ENCODE results near the gene CSH1.
"Not testable (repeated sequence)": the region's sequence is repeated elsewhere in the genome, so short reads cannot be mapped to it uniquely, and the experiment has no call there.

The CSH1 gene

DNA sequence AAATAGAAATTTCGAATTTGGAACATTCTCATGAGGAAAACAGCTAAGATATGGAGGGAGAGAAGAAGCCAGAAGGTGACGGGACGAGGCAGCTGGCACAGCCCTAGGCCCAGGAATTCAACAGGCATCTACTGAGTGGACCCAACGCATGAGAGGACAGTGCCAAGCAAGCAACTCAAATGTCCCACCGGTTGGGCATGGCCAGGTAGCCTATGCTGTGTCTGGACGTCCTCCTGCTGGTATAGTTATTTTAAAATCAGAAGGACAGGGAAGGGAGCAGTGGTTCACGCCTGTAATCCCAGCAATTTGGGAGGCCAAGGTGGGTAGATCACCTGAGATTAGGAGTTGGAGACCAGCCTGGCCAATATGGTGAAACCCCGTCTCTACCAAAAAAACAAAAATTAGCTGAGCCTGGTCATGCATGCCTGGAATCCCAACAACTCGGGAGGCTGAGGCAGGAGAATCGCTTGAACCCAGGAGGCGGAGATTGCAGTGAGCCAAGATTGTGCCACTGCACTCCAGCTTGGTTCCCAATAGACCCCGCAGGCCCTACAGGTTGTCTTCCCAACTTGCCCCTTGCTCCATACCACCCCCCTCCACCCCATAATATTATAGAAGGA, 20.3 kb upstream of the CSH1 start:
- Histone ChIP-seq H3K36me3 (ENCODE audit: insufficient read depth, low read length) (no peaks in the 10 kb centered on the region), H3K9me3 (ENCODE audit: insufficient read depth, low read depth, low read length) (no peaks in the 10 kb centered on the region), H3K4me3 (ENCODE audit: low read length) (no peak overlapping the region), H3K4me1 (ENCODE audit: insufficient read depth, low read length) (no peaks in the 10 kb centered on the region), H3K9ac (ENCODE audit: low read depth, low read length) (no peak overlapping the region), H3K27ac (ENCODE audit: low read depth, low read length) (no peak overlapping the region), H3K27me3 (ENCODE audit: insufficient read depth, low read length) (no peaks in the 10 kb centered on the region; the same call in 1 of the 2 replicates)
- 93% methylated on average over 12 of the region's 12 CpGs for WGBS

DNA sequence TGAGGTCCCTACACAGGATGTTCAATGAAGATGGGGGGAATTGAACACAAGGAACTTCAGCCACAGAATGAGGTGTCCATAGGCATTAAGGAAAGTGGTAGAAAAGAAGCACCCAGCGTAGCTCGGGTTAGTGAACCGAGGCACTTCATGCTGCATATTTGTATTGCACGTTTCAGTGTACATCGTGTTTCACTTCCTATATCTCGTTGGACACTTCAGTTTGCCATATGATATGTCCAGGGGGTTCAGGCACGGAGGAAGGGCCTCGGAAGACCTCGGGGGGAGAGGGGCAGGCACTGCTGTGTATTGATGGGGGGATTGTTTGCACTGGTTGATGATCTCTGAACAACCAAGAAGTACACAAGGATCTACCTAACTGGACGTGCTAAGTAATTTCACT, 19.4 kb upstream of the CSH1 start:
- H3K4me3 ChIP-seq (ENCODE audit: low read length); H3K4me1 ChIP-seq (ENCODE audit: insufficient read depth, low read length); H3K9me3 ChIP-seq (ENCODE audit: insufficient read depth, low read depth, low read length); H3K36me3 ChIP-seq (ENCODE audit: insufficient read depth, low read length); H3K27me3 ChIP-seq (ENCODE audit: insufficient read depth, low read length); H3K9ac ChIP-seq (ENCODE audit: low read depth, low read length); H3K27ac ChIP-seq (ENCODE audit: low read depth, low read length): not testable (repeated sequence)
- WGBS, result 91% methylated on average over 10 of the region's 10 CpGs

DNA sequence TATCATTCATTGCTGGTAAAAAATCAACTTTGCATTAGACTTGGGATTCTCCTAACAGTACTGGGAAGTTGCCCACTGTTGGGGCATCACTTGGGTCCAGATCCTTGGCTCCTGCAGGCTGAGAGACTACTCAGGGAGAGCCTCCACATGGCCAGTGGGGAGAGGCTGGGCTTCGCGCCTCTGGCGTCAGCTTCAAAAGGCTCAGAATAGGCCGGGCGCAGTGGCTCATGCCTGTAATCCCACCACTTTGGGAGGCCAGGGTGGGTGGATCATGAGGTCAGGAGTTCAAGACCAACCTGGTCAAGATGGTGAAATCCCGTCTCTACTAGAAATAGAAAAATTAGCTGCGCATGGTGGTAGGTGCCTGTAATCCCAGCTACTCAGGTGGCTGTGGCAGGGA, 18.1 kb upstream of the CSH1 start:
- WGBS, result 94% methylated on average over 7 of the region's 7 CpGs
- Histone ChIP-seq H3K4me1 (ENCODE audit: insufficient read depth, low read length) (no peaks in the 10 kb centered on the region), H3K36me3 (ENCODE audit: insufficient read depth, low read length) (no peaks in the 10 kb centered on the region), H3K27me3 (ENCODE audit: insufficient read depth, low read length) (no peaks in the 10 kb centered on the region; the same call in 1 of the 2 replicates), H3K27ac (ENCODE audit: low read depth, low read length) (no peak overlapping the region), H3K9ac (ENCODE audit: low read depth, low read length) (no peak overlapping the region), H3K9me3 (ENCODE audit: insufficient read depth, low read depth, low read length) (no peaks in the 10 kb centered on the region), H3K4me3 (ENCODE audit: low read length) (no peak overlapping the region)

DNA sequence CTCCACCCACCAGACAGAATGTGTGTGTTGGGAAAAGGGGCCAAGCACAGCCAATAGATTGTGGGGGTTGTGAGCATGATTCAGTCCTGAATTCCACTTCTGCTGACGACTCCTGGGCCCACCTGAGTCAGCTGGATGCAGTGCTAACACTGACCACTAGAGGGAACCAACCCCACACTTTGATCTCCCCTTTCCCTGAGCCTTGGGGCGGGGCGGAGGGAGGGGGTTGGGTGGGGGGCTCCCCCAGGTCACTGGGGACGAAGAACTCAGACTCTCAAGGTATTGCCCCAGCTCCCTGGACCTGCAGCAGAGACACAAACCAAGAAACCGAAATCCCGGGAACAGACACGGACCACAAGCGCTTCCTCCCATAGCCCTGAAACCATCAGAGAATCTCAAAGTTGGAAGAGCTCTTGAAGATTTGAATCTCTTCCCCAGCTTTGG, 15.3 kb upstream of the CSH1 start:
- H3K4me1 ChIP-seq (ENCODE audit: insufficient read depth, low read length), result peaks cover 9% of the 10 kb centered on the region
- no peak overlapping the region for H3K9ac ChIP-seq (ENCODE audit: low read depth, low read length)

DNA sequence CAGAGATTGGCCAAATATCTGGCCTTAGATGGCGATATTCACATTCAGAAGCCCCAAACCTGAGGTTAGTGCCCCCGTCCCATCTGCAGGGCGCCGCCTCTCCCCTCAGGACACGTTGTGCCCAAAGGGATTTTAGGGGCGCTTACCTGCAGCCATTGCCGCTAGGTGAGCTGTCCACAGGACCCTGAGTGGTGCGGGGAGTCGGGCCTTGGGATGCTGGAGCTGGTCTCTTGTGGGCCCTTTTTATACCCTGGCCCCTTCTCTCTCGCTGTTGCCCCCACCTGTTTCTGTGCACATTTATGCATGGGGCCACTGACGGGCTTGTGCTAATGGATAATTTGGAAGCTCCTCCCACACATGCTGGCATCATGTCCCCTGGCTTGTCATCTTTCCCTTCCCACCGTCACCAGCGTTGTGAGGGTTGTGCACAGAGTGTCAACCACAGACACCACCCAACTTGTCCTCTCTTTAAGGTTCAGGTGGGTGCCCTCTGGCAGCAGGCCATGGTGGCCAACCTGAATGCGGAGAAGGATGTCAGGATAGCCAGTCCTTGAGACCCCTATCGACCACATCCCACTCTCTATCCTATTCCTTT, 14.8 kb upstream of the CSH1 start, which contains the start of gene CSHL1:
CSHL1 (minus strand) TSS at position 218 of the 595 bp plus-strand sequence; CDS start at position 156, 62 bp downstream.
- Histone ChIP-seq H3K9ac (ENCODE audit: low read depth, low read length) (no peak within 1 kb of the TSS), H3K4me1 (ENCODE audit: insufficient read depth, low read length) (peaks cover 9% of the 10 kb centered on the region), H3K4me3 (ENCODE audit: low read length) (no peak within 1 kb of the TSS), H3K9me3 (ENCODE audit: insufficient read depth, low read depth, low read length) (no peaks in the 10 kb centered on the region), H3K36me3 (ENCODE audit: insufficient read depth, low read length) (no peaks in the 10 kb centered on the region), H3K27me3 (ENCODE audit: insufficient read depth, low read length) (no peaks in the 10 kb centered on the region; the same call in 1 of the 2 replicates), H3K27ac (ENCODE audit: low read depth, low read length) (no peak within 1 kb of the TSS)
- 87% methylated on average over 13 of the region's 15 CpGs for WGBS

More for the DNA sequence above, 15.3 kb upstream of the CSH1 start:
- no peak overlapping the region for H3K4me3 ChIP-seq (ENCODE audit: low read length)
- 58% methylated on average over 6 of the region's 8 CpGs for WGBS
- H3K36me3 ChIP-seq (ENCODE audit: insufficient read depth, low read length), result no peaks in the 10 kb centered on the region
- no peak overlapping the region for H3K27ac ChIP-seq (ENCODE audit: low read depth, low read length)
- H3K9me3 ChIP-seq (ENCODE audit: insufficient read depth, low read depth, low read length), result no peaks in the 10 kb centered on the region
- H3K27me3 ChIP-seq (ENCODE audit: insufficient read depth, low read length), result no peaks in the 10 kb centered on the region; the same call in 1 of the 2 replicates

DNA sequence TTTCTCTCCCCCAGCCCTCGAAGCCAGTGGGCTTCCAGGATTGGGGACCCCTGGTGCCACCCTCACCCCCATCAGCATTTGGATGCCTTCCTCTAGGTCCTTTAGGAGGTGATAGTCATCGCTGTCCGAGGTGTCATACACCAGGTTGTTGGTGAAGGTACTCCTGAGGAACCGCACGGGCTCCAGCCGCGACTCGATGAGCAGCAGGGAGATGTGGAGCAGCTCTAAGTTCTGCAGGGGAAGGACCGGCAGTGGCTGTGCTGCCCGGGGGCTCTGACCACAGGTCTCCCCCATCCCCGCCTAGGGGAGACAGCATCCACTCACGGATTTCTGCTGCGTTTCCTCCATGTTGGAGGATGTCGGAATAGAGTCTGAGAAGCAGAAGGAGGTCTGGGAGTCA, 13.7 kb upstream of the CSH1 start:
- 86% methylated on average over 14 of the region's 14 CpGs for WGBS
- Histone ChIP-seq H3K36me3 (ENCODE audit: insufficient read depth, low read length) (no peaks in the 10 kb centered on the region), H3K4me3 (ENCODE audit: low read length) (no peak overlapping the region), H3K27ac (ENCODE audit: low read depth, low read length) (no peak overlapping the region), H3K4me1 (ENCODE audit: insufficient read depth, low read length) (peaks cover 9% of the 10 kb centered on the region), H3K9ac (ENCODE audit: low read depth, low read length) (no peak overlapping the region), H3K27me3 (ENCODE audit: insufficient read depth, low read length) (no peaks in the 10 kb centered on the region; the same call in 1 of the 2 replicates), H3K9me3 (ENCODE audit: insufficient read depth, low read depth, low read length) (no peaks in the 10 kb centered on the region)

DNA sequence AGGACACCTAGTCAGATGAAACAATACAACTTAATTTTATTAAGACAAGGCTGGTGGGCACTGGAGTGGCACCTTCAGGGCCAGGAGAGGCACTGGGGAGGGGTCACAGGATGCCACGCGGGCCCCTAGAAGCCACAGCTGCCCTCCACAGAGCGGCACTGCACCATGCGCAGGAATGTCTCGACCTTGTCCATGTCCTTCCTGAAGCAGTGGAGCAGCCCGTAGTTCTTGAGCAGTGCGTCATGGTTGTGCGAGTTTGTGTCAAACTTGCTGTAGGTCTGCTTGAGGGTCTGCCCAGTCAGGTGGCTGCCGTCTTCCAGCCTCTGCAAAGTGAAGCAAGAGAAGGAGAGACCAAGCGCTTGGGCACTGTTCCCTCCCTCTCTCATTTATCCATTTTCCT, 13.2 kb upstream of the CSH1 start:
- 95% methylated on average over 9 of the region's 10 CpGs for WGBS
- H3K4me3 ChIP-seq (ENCODE audit: low read length), result not testable (repeated sequence)

DNA sequence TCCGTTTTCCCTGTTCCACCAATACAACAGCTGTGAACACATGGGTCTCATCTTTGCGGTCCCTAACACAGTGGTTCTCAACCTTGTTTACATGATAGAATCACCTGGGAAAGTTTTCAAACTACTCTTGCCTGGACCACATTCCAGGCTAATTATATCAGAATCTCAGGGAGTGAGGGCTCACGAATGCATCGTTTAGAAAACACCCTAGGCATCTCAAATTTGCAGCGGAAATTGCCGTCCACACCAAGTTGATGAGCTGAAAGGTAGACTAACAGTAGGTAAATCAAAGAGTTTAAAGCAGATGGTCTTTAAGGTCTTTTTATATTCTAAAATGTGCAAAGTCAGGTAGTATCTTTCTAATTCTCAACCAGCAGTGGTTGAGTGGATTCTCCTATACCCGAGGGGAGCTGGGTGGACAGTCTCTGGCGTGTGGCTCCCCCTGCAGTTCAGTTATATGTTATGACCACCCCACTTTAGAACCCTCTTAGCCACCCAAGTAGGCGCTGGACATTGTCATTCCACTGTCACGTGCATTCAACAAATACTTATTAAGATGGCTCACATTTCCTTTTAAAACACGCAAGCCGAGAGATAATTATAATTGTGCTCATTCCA, 10.9 kb upstream of the CSH1 start:
- not testable (repeated sequence) for H3K36me3 ChIP-seq (ENCODE audit: insufficient read depth, low read length); H3K4me1 ChIP-seq (ENCODE audit: insufficient read depth, low read length); H3K27me3 ChIP-seq (ENCODE audit: insufficient read depth, low read length); H3K9ac ChIP-seq (ENCODE audit: low read depth, low read length); H3K4me3 ChIP-seq (ENCODE audit: low read length); H3K27ac ChIP-seq (ENCODE audit: low read depth, low read length); H3K9me3 ChIP-seq (ENCODE audit: insufficient read depth, low read depth, low read length)
- WGBS, result 70% methylated on average over 6 of the region's 12 CpGs

More for the DNA sequence above, 13.2 kb upstream of the CSH1 start:
- not testable (repeated sequence) for H3K27me3 ChIP-seq (ENCODE audit: insufficient read depth, low read length); H3K4me1 ChIP-seq (ENCODE audit: insufficient read depth, low read length); H3K9me3 ChIP-seq (ENCODE audit: insufficient read depth, low read depth, low read length); H3K27ac ChIP-seq (ENCODE audit: low read depth, low read length); H3K36me3 ChIP-seq (ENCODE audit: insufficient read depth, low read length); H3K9ac ChIP-seq (ENCODE audit: low read depth, low read length)

DNA sequence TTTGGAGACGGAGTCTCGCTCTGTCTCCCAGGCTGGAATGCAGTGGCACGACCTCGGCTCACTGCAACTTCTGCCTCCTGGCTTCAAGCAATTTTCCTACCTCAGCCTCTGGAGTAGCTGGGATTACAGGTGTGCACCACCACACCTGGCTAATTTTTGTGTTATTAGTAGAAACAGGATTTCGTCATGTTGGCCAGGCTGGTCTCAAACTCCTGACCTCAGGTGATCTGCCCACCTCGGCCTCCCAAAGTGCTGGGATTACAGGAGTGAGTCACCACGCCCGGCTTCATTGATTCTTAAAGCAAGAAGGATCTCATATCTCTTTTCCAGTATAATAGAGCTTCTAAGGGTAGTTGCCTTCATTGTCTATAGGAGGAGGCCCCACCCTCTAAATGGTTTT, 8.4 kb upstream of the CSH1 start:
- not testable (repeated sequence) for H3K9me3 ChIP-seq (ENCODE audit: insufficient read depth, low read depth, low read length); H3K9ac ChIP-seq (ENCODE audit: low read depth, low read length); H3K4me3 ChIP-seq (ENCODE audit: low read length); H3K4me1 ChIP-seq (ENCODE audit: insufficient read depth, low read length); H3K27ac ChIP-seq (ENCODE audit: low read depth, low read length); H3K36me3 ChIP-seq (ENCODE audit: insufficient read depth, low read length); H3K27me3 ChIP-seq (ENCODE audit: insufficient read depth, low read length)
- WGBS, result 90% methylated on average over 8 of the region's 8 CpGs

DNA sequence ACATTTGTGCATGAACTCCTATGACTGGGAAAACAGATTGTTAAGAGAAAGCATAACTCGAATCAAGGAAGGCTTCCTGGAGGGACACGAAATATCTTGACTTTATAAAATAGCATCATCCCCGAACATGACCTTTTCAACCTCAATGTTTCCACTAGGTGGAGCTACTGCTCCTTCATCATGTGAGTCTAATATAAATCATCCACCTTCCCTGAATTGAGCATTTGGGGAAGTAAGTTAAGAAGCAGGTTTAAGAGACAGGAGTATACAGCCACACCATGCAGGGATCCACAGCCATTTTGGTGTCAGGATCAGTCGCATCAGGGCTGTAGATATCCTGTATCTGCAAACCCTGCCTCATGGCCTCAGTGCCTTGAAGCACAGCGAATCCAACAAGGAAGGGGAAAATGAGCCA, 7.4 kb upstream of the CSH1 start:
- H3K4me1 ChIP-seq (ENCODE audit: insufficient read depth, low read length); H3K27ac ChIP-seq (ENCODE audit: low read depth, low read length); H3K4me3 ChIP-seq (ENCODE audit: low read length); H3K36me3 ChIP-seq (ENCODE audit: insufficient read depth, low read length); H3K27me3 ChIP-seq (ENCODE audit: insufficient read depth, low read length); H3K9me3 ChIP-seq (ENCODE audit: insufficient read depth, low read depth, low read length); H3K9ac ChIP-seq (ENCODE audit: low read depth, low read length): not testable (repeated sequence)
- 55% methylated on average over 5 of the region's 5 CpGs for WGBS

DNA sequence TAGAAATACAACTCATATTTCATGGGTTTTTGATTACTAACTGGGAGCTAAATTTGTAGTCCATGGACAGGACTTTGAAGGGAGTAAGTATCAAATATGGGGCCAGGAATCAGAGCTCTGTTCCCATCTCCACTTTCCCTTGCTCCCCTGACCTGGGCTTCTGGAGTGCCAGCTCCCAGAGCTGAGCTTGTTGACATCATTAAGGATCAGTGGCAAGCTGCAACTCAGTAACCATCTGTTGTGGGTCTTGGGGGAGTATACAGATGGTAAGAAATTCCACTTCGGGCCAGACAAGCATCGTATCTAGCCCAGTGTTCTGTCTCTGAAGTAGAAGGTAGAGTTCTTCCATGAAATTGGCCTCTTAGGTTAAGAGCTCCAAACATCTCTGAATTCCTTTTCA, 5.6 kb upstream of the CSH1 start:
- not testable (repeated sequence) for H3K27ac ChIP-seq (ENCODE audit: low read depth, low read length); H3K27me3 ChIP-seq (ENCODE audit: insufficient read depth, low read length); H3K9me3 ChIP-seq (ENCODE audit: insufficient read depth, low read depth, low read length); H3K4me3 ChIP-seq (ENCODE audit: low read length); H3K9ac ChIP-seq (ENCODE audit: low read depth, low read length); H3K4me1 ChIP-seq (ENCODE audit: insufficient read depth, low read length); H3K36me3 ChIP-seq (ENCODE audit: insufficient read depth, low read length)
- 93% methylated on average over 2 of the region's 2 CpGs for WGBS
